ENCODE data around the gene LRRC73.

LRRC73 gene

DNA sequence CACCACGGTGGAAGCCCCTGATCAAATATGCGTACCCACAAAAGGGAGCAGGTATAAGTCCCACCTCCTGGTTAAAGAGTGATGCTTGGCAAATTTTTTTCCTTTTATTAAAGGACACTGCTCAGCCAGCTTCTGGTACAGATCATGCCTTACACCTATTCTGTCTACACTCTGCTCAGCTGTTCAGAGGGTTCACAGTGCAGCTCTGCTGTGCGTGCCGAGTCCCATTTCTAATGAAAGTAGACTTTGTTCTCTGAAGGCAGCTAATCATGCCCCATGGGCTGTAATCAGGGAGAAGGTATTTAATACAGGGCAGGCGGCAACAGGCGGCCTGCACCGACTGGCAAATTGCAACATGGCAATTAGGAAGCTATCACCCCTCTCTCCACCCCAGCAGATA lies 16.3 kb downstream of the LRRC73 start:
- DNase-seq (ENCODE audit: low read depth in 2 of 2, low spot score in 1 of 2) = no peak

- no peak for DNase-seq (ENCODE audit: low read depth in 2 of 2, low spot score in 1 of 2)
Measured at GRCh38 chr6:43493230-43493629, 16.9 kb downstream of the LRRC73 start.

DNA sequence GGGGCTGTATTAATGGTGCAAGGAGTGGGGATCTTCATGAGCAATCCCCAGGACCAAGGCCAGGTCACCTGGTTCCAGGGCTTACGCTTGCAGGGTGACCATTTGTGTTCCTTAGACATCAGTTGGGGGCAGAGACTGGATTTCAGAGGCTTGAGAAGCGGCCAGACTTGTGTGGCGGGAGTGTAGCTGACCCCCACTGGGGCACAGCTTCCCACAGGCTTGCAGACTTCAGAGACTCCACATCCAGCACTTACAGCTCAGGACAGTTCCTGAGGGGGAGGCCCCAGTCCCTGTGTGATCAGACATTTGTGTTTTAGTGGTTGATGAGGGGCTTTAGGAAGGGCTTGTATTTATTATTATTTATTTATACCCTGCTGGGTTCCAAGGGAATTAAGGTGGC lies 17.5 kb downstream of the LRRC73 start:
- DNase-seq (ENCODE audit: low read depth in 2 of 2, low spot score in 1 of 2) = no peak

GRCh38 chr6:43491750-43492661 lies 18.1 kb downstream of the LRRC73 start:
- DNase-seq (ENCODE audit: low read depth in 2 of 2, low spot score in 1 of 2) = no peak

DNA sequence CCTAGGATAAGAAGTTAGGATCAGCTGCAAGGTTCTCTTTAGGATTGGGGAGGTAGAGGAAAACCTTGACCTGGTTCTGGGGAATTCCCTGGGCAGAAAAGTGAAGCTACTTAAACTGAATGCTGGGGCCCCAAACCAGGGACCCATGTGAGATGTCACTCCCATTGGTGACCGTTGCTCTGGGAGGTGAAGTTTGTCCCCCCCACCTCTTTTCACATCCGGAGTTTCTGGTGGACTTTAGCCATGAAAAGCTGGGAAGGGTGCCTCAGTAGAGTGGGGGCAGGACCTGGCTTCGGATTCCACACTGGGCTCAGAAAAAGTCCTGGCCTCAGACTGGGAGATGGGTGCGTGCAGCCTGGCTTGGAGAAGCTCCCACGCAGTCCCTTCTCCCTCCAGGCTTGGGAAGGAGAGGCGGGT lies 19.6 kb downstream of the LRRC73 start:
- no peak for DNase-seq (ENCODE audit: low read depth in 2 of 2, low spot score in 1 of 2)

- DNase-seq (ENCODE audit: low read depth in 2 of 2, low spot score in 1 of 2) = no peak
Measured at GRCh38 chr6:43489277-43490072, 20.7 kb downstream of the LRRC73 start.

DNA sequence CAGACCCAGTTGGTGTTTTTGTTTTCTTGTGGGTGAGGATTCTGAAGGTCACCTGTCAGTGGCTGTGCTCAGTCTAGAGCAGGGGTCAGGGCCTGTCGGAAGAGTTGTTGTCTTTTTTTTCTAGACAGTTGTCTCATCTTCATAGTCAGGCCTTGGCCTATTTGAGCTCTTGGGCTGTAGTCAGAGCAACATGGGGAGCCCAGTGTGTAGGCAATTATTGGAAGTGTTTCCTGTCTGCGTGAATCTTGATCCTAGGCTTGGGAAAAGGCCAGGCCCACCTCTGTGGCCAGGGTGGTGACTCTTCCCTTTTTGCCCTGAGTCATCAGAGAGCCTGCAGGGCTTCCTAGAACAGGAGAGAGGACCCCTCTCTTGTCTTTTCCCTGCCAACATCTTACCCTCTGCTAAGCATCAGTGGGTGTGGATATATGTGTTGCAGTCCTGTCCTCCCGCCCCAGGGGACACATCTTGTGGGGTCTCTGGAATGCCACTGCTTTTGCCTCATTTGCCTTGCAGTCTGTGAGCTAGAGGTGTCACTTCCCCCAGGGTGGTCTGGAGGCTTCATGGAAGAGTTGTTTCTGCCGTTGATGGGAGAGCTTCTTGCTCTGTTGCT lies 21.4 kb downstream of the LRRC73 start:
- DNase-seq (ENCODE audit: low read depth in 2 of 2, low spot score in 1 of 2) = no peak

DNA sequence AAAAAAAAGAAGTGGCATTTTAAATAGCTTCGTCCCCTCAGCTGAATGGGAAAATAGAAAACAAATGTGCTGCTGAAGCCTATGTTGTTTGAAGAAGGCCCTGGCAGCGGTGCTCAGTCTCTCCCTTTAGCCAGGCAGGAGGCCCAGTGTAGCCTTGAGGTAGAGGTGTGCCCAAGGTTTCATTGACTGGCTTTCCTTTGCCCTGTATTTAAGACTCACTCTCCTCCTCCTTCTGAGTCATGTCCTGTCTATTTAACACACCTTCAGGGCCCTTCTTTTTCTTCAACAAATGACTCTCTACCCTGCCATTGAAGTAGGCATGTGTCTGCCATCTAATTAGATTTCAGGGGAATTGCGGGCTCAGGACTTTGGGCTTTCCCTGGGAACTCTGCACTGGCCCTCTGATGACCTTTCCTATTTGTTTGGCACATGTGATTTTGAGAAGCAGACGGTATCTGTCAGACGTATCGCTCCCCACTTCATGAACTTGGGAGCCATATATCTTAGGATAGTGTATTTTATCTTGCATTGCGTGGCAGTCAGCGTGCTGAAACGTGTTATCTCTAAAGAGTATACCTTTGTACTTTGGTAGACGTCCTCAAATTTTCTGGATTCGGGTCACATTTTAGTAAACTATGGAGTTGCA lies 28.4 kb downstream of the LRRC73 start:
- no peak for DNase-seq (ENCODE audit: low read depth in 2 of 2, low spot score in 1 of 2)

GRCh38 chr6:43481075-43481474 lies 29.1 kb downstream of the LRRC73 start:
- no peak for DNase-seq (ENCODE audit: low read depth in 2 of 2, low spot score in 1 of 2)

- DNase-seq (ENCODE audit: low read depth in 2 of 2, low spot score in 1 of 2) = no peak
Measured at GRCh38 chr6:43478008-43478372, 32.2 kb downstream of the LRRC73 start.

GRCh38 chr6:43477235-43478007 lies 32.7 kb downstream of the LRRC73 start, which contains the start of gene TJAP1:
Gene TJAP1 (plus strand): TSS chr6:43477570. CDS start chr6:43499002, 21,432 bp downstream.
- DNase-seq (ENCODE audit: low read depth in 2 of 2, low spot score in 1 of 2) = peak; percentile 96 to 98

- no peak for DNase-seq (ENCODE audit: low read depth in 2 of 2, low spot score in 1 of 2)
Measured at GRCh38 chr6:43476746-43477145, 33.4 kb downstream of the LRRC73 start.

DNA sequence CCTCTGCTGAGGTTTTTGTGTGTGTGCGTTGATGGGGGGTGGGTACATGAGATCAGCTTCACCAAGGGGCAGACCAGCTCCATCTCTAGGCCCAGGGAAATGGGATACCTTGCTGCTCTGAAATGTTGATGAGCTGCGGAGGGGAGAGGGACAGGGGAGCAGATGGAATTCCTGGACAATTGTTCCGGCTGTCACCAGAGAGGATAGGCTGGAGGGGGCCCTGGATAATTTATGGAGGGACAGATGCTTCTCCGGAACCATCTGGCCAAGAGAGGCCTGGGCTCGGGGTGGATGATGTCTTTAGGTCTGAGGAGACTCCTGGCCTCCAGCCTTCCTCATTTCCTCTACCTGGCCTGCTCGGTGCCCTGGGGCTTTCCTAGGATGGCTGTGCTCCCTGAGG lies 34.6 kb downstream of the LRRC73 start:
- DNase-seq (ENCODE audit: low read depth in 2 of 2, low spot score in 1 of 2) = no peak

GRCh38 chr6:43472515-43472914 lies 37.6 kb downstream of the LRRC73 start:
- DNase-seq (ENCODE audit: low read depth in 2 of 2, low spot score in 1 of 2) = no peak

DNA sequence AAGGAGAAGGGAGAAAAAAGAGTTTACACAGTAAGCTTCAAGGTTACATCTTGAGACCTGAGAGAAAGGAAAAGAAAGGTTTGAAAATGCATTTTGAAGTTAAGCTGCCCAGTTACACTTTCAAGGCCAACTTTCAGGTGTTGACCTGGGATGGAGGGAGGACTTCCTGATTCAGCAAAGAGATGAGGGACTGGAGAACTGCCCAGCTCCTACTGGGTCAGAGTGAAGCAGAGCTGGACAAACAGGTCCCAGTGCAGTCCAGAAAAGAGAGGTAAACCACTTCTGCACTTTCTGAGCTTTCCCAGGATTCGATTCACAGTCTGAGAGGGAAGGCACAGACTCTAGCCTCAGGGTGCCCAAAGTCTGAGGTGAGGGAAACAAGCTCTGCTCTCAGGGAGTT lies 38.7 kb downstream of the LRRC73 start:
- no peak for DNase-seq (ENCODE audit: low read depth in 2 of 2, low spot score in 1 of 2)

DNA sequence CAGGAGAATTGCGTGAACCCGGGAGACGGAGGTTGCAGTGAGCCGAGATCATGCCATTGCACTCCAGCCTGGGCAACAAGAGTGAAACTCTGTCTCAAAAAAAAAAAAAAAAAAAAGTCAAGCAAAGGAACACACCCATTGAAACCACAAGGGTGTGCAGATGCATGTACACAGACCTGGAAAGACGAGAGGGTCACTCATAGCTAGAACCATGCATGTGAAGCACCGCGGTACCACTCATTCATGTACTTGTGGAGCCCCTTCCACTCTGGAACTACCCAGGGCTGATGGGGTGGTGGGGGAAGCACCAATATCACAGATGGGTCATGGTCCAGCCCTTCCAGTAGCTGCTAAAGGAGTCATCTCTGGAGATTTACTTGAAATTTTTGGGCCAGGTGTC lies 40.2 kb downstream of the LRRC73 start:
- DNase-seq (ENCODE audit: low read depth in 2 of 2, low spot score in 1 of 2) = no peak

DNA sequence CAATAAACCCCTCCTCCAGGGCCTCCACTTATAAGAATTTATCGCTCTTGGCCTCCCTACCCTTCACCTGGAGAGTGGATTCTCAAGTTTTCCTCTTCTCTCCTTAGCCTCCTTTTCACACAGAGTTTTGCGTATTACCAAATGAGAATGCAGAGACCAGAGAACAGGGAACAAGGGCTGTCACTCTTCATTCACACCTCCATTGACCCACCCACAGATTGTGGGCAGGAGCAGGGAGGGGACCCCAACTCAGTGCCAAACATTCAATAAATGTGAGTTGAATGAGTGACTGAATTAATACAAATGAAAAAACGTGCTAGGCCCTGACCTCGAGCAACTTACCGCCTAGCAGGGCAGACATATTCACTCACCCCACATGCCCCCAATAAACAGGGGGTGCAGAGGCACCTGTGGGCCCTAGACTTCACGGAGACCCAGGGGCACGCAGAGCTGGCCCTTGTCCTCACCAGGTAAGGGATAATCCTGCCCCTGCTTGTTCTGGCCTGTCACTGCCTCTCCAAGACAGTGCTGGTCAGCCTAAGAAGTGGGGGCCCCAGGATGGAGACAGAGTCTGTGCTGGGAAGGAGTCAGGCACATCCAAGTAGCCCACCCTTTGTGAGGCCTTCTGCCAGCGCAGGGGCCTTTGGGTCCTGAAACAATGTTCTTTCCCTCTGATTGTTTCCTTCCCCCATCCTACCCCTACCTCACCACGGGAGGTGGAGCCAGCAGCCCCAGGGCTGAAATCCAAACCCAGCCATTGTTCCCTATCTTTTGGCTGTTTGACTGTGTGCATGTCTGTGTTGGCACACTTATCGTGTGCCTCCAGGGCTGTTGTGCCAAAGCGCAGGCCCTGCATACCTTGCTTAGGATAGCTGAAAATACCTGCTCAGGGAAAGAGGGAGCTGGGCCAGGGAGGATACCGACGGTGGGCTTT lies 41.1 kb downstream of the LRRC73 start:
- DNase-seq (ENCODE audit: low read depth in 2 of 2, low spot score in 1 of 2) = no peak

GRCh38 chr6:43468240-43468639 lies 41.9 kb downstream of the LRRC73 start:
- DNase-seq (ENCODE audit: low read depth in 2 of 2, low spot score in 1 of 2) = no peak

GRCh38 chr6:43467752-43468151 lies 42.4 kb downstream of the LRRC73 start:
- no peak for DNase-seq (ENCODE audit: low read depth in 2 of 2, low spot score in 1 of 2)
